Measurements from ENCODE around the gene GP9.

Gene GP9

DNA sequence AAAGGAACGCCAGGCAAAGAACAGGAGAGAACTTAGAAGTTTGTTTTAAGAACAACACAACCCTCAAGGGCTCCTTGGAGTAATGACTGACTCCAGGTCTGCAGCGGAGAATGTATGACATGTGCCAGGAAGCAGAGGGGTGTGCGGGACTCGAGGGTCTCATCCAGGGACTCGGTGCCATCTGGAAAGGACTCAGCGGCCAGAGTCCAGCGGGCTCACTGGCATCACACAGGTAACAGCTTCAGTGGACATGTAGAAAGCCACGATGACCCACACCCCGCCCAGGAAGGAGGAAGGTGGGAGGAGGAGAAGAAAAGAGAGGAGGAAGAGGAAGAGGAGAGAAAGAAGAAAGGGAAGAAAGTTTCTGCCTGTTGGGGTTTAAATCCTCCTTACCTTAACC is 21.4 kb downstream of the GP9 start:
- no peaks in the 10 kb centered on the region for H3K9me2 ChIP-seq (replicated peaks; ENCODE audit: low read depth, low read length)
- H3K4me2 ChIP-seq (ENCODE audit: low read depth, low read length, poor library complexity, severe bottlenecking) = no peak overlapping the region
- H3F3A ChIP-seq (ENCODE audit: low read depth) = no peaks in the 10 kb centered on the region
- H3K79me2 ChIP-seq (ENCODE audit: insufficient read depth, low read length) = no peaks in the 10 kb centered on the region
- H3K27me3 ChIP-seq (ENCODE audit: insufficient read depth, low read length, poor library complexity, severe bottlenecking) = no peaks in the 10 kb centered on the region
- no peaks in the 10 kb centered on the region for H3K9me3 ChIP-seq (ENCODE audit: insufficient read depth, low read depth, low read length)
- H3K4me1 ChIP-seq (ENCODE audit: insufficient read depth, low read length, poor library complexity, severe bottlenecking) = no peaks in the 10 kb centered on the region
- H2AFZ ChIP-seq (ENCODE audit: low read length) = peak overlapping the region; percentile 52; the same call in 1 of the 2 replicates
- no peaks in the 10 kb centered on the region for H3K36me3 ChIP-seq (ENCODE audit: insufficient read depth, low read length)
- H3K4me3 ChIP-seq (ENCODE audit: low read length, poor library complexity, severe bottlenecking) = no peak overlapping the region
- no peak overlapping the region for H3K9ac ChIP-seq (ENCODE audit: low read depth, low read length, poor library complexity, severe bottlenecking)
- no peak for TF ChIP-seq CTCF (conservative IDR thresholded peaks at IDR 0.05; ENCODE audit: low read length)
- TF ChIP-seq EZH2phosphoT487 (IDR thresholded peaks at IDR 0.05; ENCODE audit: borderline replicate concordance) = no peak
- H4K20me1 ChIP-seq (ENCODE audit: insufficient read depth, low read length, poor library complexity, severe bottlenecking) = no peaks in the 10 kb centered on the region

- H3K4me1 ChIP-seq (ENCODE audit: insufficient read depth, low read length, poor library complexity, severe bottlenecking) = no peaks in the 10 kb centered on the region
- H3K9ac ChIP-seq (ENCODE audit: low read depth, low read length, poor library complexity, severe bottlenecking) = no peak overlapping the region
- H3K4me2 ChIP-seq (ENCODE audit: low read depth, low read length, poor library complexity, severe bottlenecking) = no peak overlapping the region
- no peak overlapping the region for H3K4me3 ChIP-seq (ENCODE audit: low read length, poor library complexity, severe bottlenecking)
- no peak overlapping the region for H2AFZ ChIP-seq (ENCODE audit: low read length)
- no peaks in the 10 kb centered on the region for H4K20me1 ChIP-seq (ENCODE audit: insufficient read depth, low read length, poor library complexity, severe bottlenecking)
- no peaks in the 10 kb centered on the region for H3K36me3 ChIP-seq (ENCODE audit: insufficient read depth, low read length)
- no peaks in the 10 kb centered on the region for H3K79me2 ChIP-seq (ENCODE audit: insufficient read depth, low read length)
- no peaks in the 10 kb centered on the region for H3K9me3 ChIP-seq (ENCODE audit: insufficient read depth, low read depth, low read length)
- H3K9me2 ChIP-seq (replicated peaks; ENCODE audit: low read depth, low read length) = no peaks in the 10 kb centered on the region
- no peak for TF ChIP-seq CTCF (conservative IDR thresholded peaks at IDR 0.05; ENCODE audit: low read length)
- TF ChIP-seq EZH2phosphoT487 (IDR thresholded peaks at IDR 0.05; ENCODE audit: borderline replicate concordance) = no peak
- no peaks in the 10 kb centered on the region for H3K27me3 ChIP-seq (ENCODE audit: insufficient read depth, low read length, poor library complexity, severe bottlenecking)
- H3F3A ChIP-seq (ENCODE audit: low read depth) = no peaks in the 10 kb centered on the region
Observed at GRCh38 chr3:129084501-129084900, 23.9 kb downstream of the GP9 start.

- no peaks in the 10 kb centered on the region for H3K36me3 ChIP-seq (ENCODE audit: insufficient read depth, low read length)
- TF ChIP-seq CTCF (conservative IDR thresholded peaks at IDR 0.05; ENCODE audit: low read length) (no peak), EZH2phosphoT487 (IDR thresholded peaks at IDR 0.05; ENCODE audit: borderline replicate concordance) (no peak)
- H3K9me2 ChIP-seq (replicated peaks; ENCODE audit: low read depth, low read length) = no peaks in the 10 kb centered on the region
- H3K79me2 ChIP-seq (ENCODE audit: insufficient read depth, low read length) = no peaks in the 10 kb centered on the region
- H3K27me3 ChIP-seq (ENCODE audit: insufficient read depth, low read length, poor library complexity, severe bottlenecking) = no peaks in the 10 kb centered on the region
- no peaks in the 10 kb centered on the region for H4K20me1 ChIP-seq (ENCODE audit: insufficient read depth, low read length, poor library complexity, severe bottlenecking)
- H3K9ac ChIP-seq (ENCODE audit: low read depth, low read length, poor library complexity, severe bottlenecking) = no peak overlapping the region
- H3K4me3 ChIP-seq (ENCODE audit: low read length, poor library complexity, severe bottlenecking) = no peak overlapping the region
- no peak overlapping the region for H3K4me2 ChIP-seq (ENCODE audit: low read depth, low read length, poor library complexity, severe bottlenecking)
- no peaks in the 10 kb centered on the region for H3K4me1 ChIP-seq (ENCODE audit: insufficient read depth, low read length, poor library complexity, severe bottlenecking)
- H2AFZ ChIP-seq (ENCODE audit: low read length) = no peak overlapping the region
- H3F3A ChIP-seq (ENCODE audit: low read depth) = no peaks in the 10 kb centered on the region
- H3K9me3 ChIP-seq (ENCODE audit: insufficient read depth, low read depth, low read length) = no peaks in the 10 kb centered on the region
Observed at GRCh38 chr3:129085165-129085715, 24.7 kb downstream of the GP9 start.

All from Loucy (cell line).